ENCODE data around the gene FUT2. TPM values are rescaled to one million over a fixed set of nuclear protein-coding genes. Genes with fewer than 3 reads are reported as not detected.
A peak's percentile ranks its signal among the peaks of the same experiment; 100 is the strongest.

The FUT2 gene
- polyA plus RNA-seq, 3 donors = not detected

GRCh38 chr19:48674216-48674809, 21.5 kb upstream of the FUT2 start:
- H3K9ac ChIP-seq (ENCODE audit: insufficient read depth, low read length, poor library complexity, severe bottlenecking) = no peak overlapping the region
- Mint-ChIP-seq H3K27ac (no peak overlapping the region), H3K36me3 (no peaks in the 10 kb centered on the region), H3K9me3 (peaks cover 0 to 7% (median 4%) of the 10 kb centered on the region in 7 donors), H3K4me3 (no peak overlapping the region), H3K27me3 (ENCODE audit: low read depth in 3 of 3) (peaks cover 2 to 4% (median 3%) of the 10 kb centered on the region in 3 donors), H3K4me1 (peaks cover 8% of the 10 kb centered on the region)
- no peak for DNase-seq
- H3K4me1 ChIP-seq (ENCODE audit: control insufficient read depth in 1 of 2, insufficient read depth in 2 of 2, low read length in 2 of 2) = peaks cover 0 to 7% of the 10 kb centered on the region in 2 donors
- no peak overlapping the region for H3K27ac ChIP-seq (ENCODE audit: low read depth in 1 of 2, low read length in 2 of 2)
- no peak for TF ChIP-seq CTCF (IDR thresholded peaks at IDR 0.05)
- no peak overlapping the region for H3K4me2 ChIP-seq (replicated peaks; ENCODE audit: extremely low read depth, low read length, poor library complexity, severe bottlenecking)
- no peak overlapping the region for H2AFZ ChIP-seq (ENCODE audit: insufficient read depth, low read depth, low read length, poor library complexity, severe bottlenecking)
- no peaks in the 10 kb centered on the region for H3K36me3 ChIP-seq (replicated peaks in 1 of 2; ENCODE audit: control insufficient read depth in 1 of 2, insufficient read depth in 2 of 2, low read length in 2 of 2)
- WGBS (ENCODE audit: insufficient coverage) = 87% methylated on average over 11 of the region's 19 CpGs
- H3K27me3 ChIP-seq (ENCODE audit: control insufficient read depth in 2 of 2, insufficient read depth in 2 of 2, low read length in 2 of 2) = no peaks in the 10 kb centered on the region
- H3K79me2 ChIP-seq (ENCODE audit: insufficient read depth, low read length) = no peaks in the 10 kb centered on the region
- H4K20me1 ChIP-seq (ENCODE audit: insufficient read depth, low read length) = no peaks in the 10 kb centered on the region
- intact Hi-C loops (cut with micrococcal nuclease) = no loop called here
- no peak overlapping the region for H3K4me3 ChIP-seq (replicated peaks in 1 of 3; ENCODE audit: low read depth in 2 of 3, low read length in 3 of 3)
- H3K9me3 ChIP-seq (replicated peaks in 1 of 2; ENCODE audit: control insufficient read depth in 1 of 2, insufficient read depth in 1 of 2, low read length in 2 of 2) = no peaks in the 10 kb centered on the region

GRCh38 chr19:48674921-48675824, 20.6 kb upstream of the FUT2 start:
- H3K4me3 Mint-ChIP-seq = peak overlapping the region in 1 of 2 donors; percentile 70

More at GRCh38 chr19:48674921-48675824, 20.6 kb upstream of the FUT2 start:
- peak; percentile 80 for TF ChIP-seq CTCF (IDR thresholded peaks at IDR 0.05)
- H3K36me3 Mint-ChIP-seq = no peaks in the 10 kb centered on the region
- peak overlapping the region in 4 of 7 donors; percentile 14 to 72 (median 45) for H3K27ac Mint-ChIP-seq
- Histone ChIP-seq H3K9me3 (replicated peaks in 1 of 2; ENCODE audit: control insufficient read depth in 1 of 2, insufficient read depth in 1 of 2, low read length in 2 of 2) (no peaks in the 10 kb centered on the region), H3K4me3 (replicated peaks in 1 of 3; ENCODE audit: low read depth in 2 of 3, low read length in 3 of 3) (no peak overlapping the region), H3K4me2 (replicated peaks; ENCODE audit: extremely low read depth, low read length, poor library complexity, severe bottlenecking) (no peak overlapping the region), H3K79me2 (ENCODE audit: insufficient read depth, low read length) (no peaks in the 10 kb centered on the region), H2AFZ (ENCODE audit: insufficient read depth, low read depth, low read length, poor library complexity, severe bottlenecking) (peak overlapping the region; percentile 52), H4K20me1 (ENCODE audit: insufficient read depth, low read length) (no peaks in the 10 kb centered on the region), H3K9ac (ENCODE audit: insufficient read depth, low read length, poor library complexity, severe bottlenecking) (no peak overlapping the region), H3K27me3 (ENCODE audit: control insufficient read depth in 2 of 2, insufficient read depth in 2 of 2, low read length in 2 of 2) (no peaks in the 10 kb centered on the region), H3K4me1 (ENCODE audit: control insufficient read depth in 1 of 2, insufficient read depth in 2 of 2, low read length in 2 of 2) (peaks cover 0 to 7% of the 10 kb centered on the region in 2 donors), H3K27ac (ENCODE audit: low read depth in 1 of 2, low read length in 2 of 2) (no peak overlapping the region), H3K36me3 (replicated peaks in 1 of 2; ENCODE audit: control insufficient read depth in 1 of 2, insufficient read depth in 2 of 2, low read length in 2 of 2) (no peaks in the 10 kb centered on the region)
- 41% methylated on average over 26 of the region's 28 CpGs for WGBS (ENCODE audit: insufficient coverage)
- peak; percentile 69 to 76 (median 74) for DNase-seq
- peaks cover 2 to 4% (median 3%) of the 10 kb centered on the region in 3 donors for H3K27me3 Mint-ChIP-seq (ENCODE audit: low read depth in 3 of 3)
- H3K9me3 Mint-ChIP-seq = no peaks in the 10 kb centered on the region
- intact Hi-C loops (cut with micrococcal nuclease) = loop anchor here (1.0 to 5.0 kb wide), 2 partner anchors 29 to 33 kb away; partner anchors contain the start of gene CA11 (in 1 of the 2)
- peaks cover 8% of the 10 kb centered on the region for H3K4me1 Mint-ChIP-seq

Data from CD14-positive monocyte (primary cell).